Osteoblast (primary cell): ENCODE data around the gene NT5DC3. TPM values are rescaled to one million over a fixed set of nuclear protein-coding genes. Genes with fewer than 3 reads are reported as not detected.

ENCODE experiments used
- DNase-seq: peaks from one replicate; pipeline ENCODE4 v3.0.0; 2011; ENCODE audit warnings: low spot score, mixed read lengths; ENCODE audit not compliant: insufficient read length; ENCODE audit errors: missing footprints
- H2AFZ ChIP-seq: 2 replicates; pipeline ENCODE4 v1.6.0; 2011; ENCODE audit warnings: mild to moderate bottlenecking, low read length
- H3K27ac ChIP-seq: 2 replicates; pipeline ENCODE4 v1.5.1; 2011; ENCODE audit warnings: mild to moderate bottlenecking, low read depth, low read length, moderate library complexity
- H3K27me3 ChIP-seq: 2 replicates; pipeline ENCODE4 v1.6.0; 2012; ENCODE audit warnings: mild to moderate bottlenecking, control low read depth, inconsistent platforms, low read length, moderate library complexity; ENCODE audit not compliant: insufficient read depth
- H3K36me3 ChIP-seq: 2 replicates; pipeline ENCODE4 v1.5.1; 2011; ENCODE audit warnings: mild to moderate bottlenecking, low read length, control low read depth, moderate library complexity; ENCODE audit not compliant: insufficient read depth
- H3K4me1 ChIP-seq: 2 replicates; pipeline ENCODE4 v1.5.1; 2011; ENCODE audit warnings: mild to moderate bottlenecking, low read length, control low read depth, moderate library complexity; ENCODE audit not compliant: insufficient read depth
- H3K4me2 ChIP-seq: 2 replicates; pipeline ENCODE4 v1.6.0; 2011; ENCODE audit warnings: mild to moderate bottlenecking, low read length; ENCODE audit not compliant: insufficient read depth
- H3K4me3 ChIP-seq: fragments of 200-600 bp; sonication (generic); 3 replicates; pipeline ENCODE4 v1.5.1; 2012; ENCODE audit warnings: mild to moderate bottlenecking, low read length, inconsistent platforms; ENCODE audit not compliant: insufficient read depth
- H3K79me2 ChIP-seq: 2 replicates; pipeline ENCODE4 v1.6.0; 2012; ENCODE audit warnings: mild to moderate bottlenecking, low read length, control low read depth, inconsistent platforms; ENCODE audit not compliant: insufficient read depth
- H3K9me3 ChIP-seq: 2 replicates; pipeline ENCODE4 v1.5.1; 2011; ENCODE audit warnings: low read depth, low read length, control low read depth
- H4K20me1 ChIP-seq: 2 replicates; pipeline ENCODE4 v1.6.0; 2012; ENCODE audit warnings: mild to moderate bottlenecking, low read length, control low read depth; ENCODE audit not compliant: insufficient read depth
- total RNA-seq: library from RNA; depleted of rRNA; stranded (reverse); fragments of >200 nt; gene quantifications from 2 replicates; pipeline ENCODE4 v1.2.3, GENCODE V29; 2012
- TF ChIP-seq, protein P1 (sequence below): IDR thresholded peaks from 2 replicates; pipeline ENCODE4 v1.5.1; 2011; ENCODE audit warnings: mild to moderate bottlenecking, low read depth, low read length, moderate library complexity; ENCODE audit errors: extremely low read depth

Gene NT5DC3
- total RNA-seq, 1 donor, result 10.1 TPM

DNA sequence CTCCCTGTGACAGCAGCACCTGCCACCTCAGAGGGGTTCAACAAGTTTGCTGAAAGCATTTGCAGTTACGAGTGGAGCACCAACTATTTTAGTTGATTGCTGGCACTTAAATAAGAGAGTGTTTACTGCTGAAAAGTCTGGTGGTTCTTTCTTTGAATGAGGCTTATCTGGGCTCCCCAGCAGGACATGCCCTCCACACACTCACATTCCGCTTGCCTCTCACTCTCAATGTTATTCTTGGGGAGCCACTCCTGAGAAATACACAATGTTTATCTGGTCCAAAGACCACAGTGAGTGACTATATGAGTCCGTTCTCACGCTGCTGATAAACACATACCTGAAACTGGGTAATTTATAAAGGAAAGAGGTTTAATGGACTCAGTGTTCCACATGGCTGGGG, 31.9 kb downstream of the NT5DC3 start:
- peaks cover 34% of the 10 kb centered on the region for H3K4me1 ChIP-seq
- DNase-seq, result no peak
- H3K36me3 ChIP-seq, result peaks cover 27% of the 10 kb centered on the region
- no peaks in the 10 kb centered on the region for H3K9me3 ChIP-seq
- no peaks in the 10 kb centered on the region for H3K27me3 ChIP-seq
- no peak overlapping the region for H3K4me3 ChIP-seq
- no peak overlapping the region for H3K4me2 ChIP-seq
- peaks cover 18% of the 10 kb centered on the region for H3K79me2 ChIP-seq
- no peak overlapping the region for H3K27ac ChIP-seq
- no peaks in the 10 kb centered on the region for H4K20me1 ChIP-seq
- TF ChIP-seq, protein P1, sequence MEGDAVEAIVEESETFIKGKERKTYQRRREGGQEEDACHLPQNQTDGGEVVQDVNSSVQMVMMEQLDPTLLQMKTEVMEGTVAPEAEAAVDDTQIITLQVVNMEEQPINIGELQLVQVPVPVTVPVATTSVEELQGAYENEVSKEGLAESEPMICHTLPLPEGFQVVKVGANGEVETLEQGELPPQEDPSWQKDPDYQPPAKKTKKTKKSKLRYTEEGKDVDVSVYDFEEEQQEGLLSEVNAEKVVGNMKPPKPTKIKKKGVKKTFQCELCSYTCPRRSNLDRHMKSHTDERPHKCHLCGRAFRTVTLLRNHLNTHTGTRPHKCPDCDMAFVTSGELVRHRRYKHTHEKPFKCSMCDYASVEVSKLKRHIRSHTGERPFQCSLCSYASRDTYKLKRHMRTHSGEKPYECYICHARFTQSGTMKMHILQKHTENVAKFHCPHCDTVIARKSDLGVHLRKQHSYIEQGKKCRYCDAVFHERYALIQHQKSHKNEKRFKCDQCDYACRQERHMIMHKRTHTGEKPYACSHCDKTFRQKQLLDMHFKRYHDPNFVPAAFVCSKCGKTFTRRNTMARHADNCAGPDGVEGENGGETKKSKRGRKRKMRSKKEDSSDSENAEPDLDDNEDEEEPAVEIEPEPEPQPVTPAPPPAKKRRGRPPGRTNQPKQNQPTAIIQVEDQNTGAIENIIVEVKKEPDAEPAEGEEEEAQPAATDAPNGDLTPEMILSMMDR, result no peak
- H2AFZ ChIP-seq, result no peak overlapping the region

GRCh38 chr12:103808239-103808880, 32.7 kb downstream of the NT5DC3 start:
- TF ChIP-seq, protein P1, result no peak
- Histone ChIP-seq H3K9me3 (no peaks in the 10 kb centered on the region), H3K4me2 (no peak overlapping the region), H3K4me3 (no peak overlapping the region), H3K36me3 (peaks cover 22% of the 10 kb centered on the region), H4K20me1 (no peaks in the 10 kb centered on the region), H3K4me1 (peaks cover 29% of the 10 kb centered on the region), H2AFZ (no peak overlapping the region), H3K27me3 (no peaks in the 10 kb centered on the region), H3K27ac (no peak overlapping the region), H3K79me2 (peaks cover 18% of the 10 kb centered on the region)
- DNase-seq, result no peak

- H3K9me3 ChIP-seq, result no peaks in the 10 kb centered on the region
- H3K4me1 ChIP-seq, result peaks cover 33% of the 10 kb centered on the region
- TF ChIP-seq, protein P1, result no peak
- peaks cover 15% of the 10 kb centered on the region for H3K36me3 ChIP-seq
- H3K27me3 ChIP-seq, result no peaks in the 10 kb centered on the region
- no peak overlapping the region for H2AFZ ChIP-seq
- DNase-seq, result no peak
- peaks cover 15% of the 10 kb centered on the region for H3K79me2 ChIP-seq
- H4K20me1 ChIP-seq, result no peaks in the 10 kb centered on the region
- no peak overlapping the region for H3K4me3 ChIP-seq
- H3K27ac ChIP-seq, result no peak overlapping the region
- H3K4me2 ChIP-seq, result no peak overlapping the region
These were observed 33.3 kb downstream of the NT5DC3 start for GRCh38 chr12:103807561-103808238.

DNA sequence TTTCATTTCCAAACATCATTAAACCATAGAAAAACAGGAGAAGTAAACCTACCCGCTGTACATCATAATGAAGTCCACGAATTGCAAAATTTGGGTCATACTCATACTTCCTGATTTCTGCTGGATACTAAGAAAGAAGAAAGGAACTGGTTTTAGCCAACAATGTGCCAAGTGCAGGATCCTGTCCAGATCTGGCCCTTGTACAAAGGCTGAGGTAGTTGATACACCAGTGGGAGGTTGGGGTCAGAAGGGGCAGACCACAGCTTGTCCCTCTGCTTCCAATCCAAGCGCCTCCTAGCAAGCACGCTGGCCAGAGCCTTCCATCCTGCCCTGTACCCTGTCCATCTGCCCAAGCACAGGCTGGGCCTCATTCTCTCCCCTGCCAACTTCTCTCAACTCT, 34.2 kb downstream of the NT5DC3 start:
- Histone ChIP-seq H3K4me1 (peaks cover 41% of the 10 kb centered on the region), H3K27ac (no peak overlapping the region), H3K4me3 (no peak overlapping the region), H3K4me2 (peak overlapping the region; percentile 4), H3K9me3 (no peaks in the 10 kb centered on the region), H3K79me2 (peaks cover 15% of the 10 kb centered on the region), H3K27me3 (no peaks in the 10 kb centered on the region), H2AFZ (no peak overlapping the region), H4K20me1 (no peaks in the 10 kb centered on the region), H3K36me3 (peaks cover 12% of the 10 kb centered on the region)
- DNase-seq, result no peak
- TF ChIP-seq, protein P1, result no peak
